Esophagus squamous epithelium (tissue), 4 donors: ENCODE data around the gene STAM.

Experiments
- CTCF ChIP-seq, 6 experiments: fragments of 450-650 bp in 4 of 6; fragments of 200-600 bp in 2 of 6; sonication (generic) in 2 of 6; IDR thresholded peaks; one replicate each; pipeline ENCODE4 v1.5.1; 2016 to 2019; ENCODE audit warnings: antibody characterized with exemption in 6 of 6, mild to moderate bottlenecking in 4 of 6, moderate library complexity in 4 of 6
- POLR2A ChIP-seq, 4 donors: fragments of 450-650 bp; IDR thresholded peaks; one replicate each; pipeline ENCODE4 v1.6.1; 2017; ENCODE audit warnings: antibody characterized with exemption in 4 of 4, mild to moderate bottlenecking in 4 of 4, moderate library complexity in 3 of 4

GRCh38 chr10:17730667-17731066, 86.7 kb downstream of the STAM start:
- TF ChIP-seq CTCF (IDR thresholded peaks at IDR 0.05) (no peak), POLR2A (IDR thresholded peaks at IDR 0.05) (no peak)
